Testis (tissue), 2 donors: ENCODE data around the gene ERG28.

Source experiments
- CTCF ChIP-seq, 3 experiments: fragments of 450-650 bp in 2 of 3; fragments of 200-600 bp in 1 of 3; sonication (generic) in 1 of 3; IDR thresholded peaks; one replicate each; pipeline ENCODE4 v1.5.1; 2016 to 2019; ENCODE audit warnings: antibody characterized with exemption in 3 of 3, mild to moderate bottlenecking in 2 of 3, moderate library complexity in 1 of 3
- POLR2A ChIP-seq: fragments of 450-650 bp; IDR thresholded peaks from one replicate; pipeline ENCODE4 v1.6.1; 2017; ENCODE audit warnings: antibody characterized with exemption, mild to moderate bottlenecking, moderate library complexity

- no peak for TF ChIP-seq CTCF (IDR thresholded peaks at IDR 0.05)
- no peak for TF ChIP-seq POLR2A
Measured at GRCh38 chr14:75607044-75607443, 53.6 kb downstream of the ERG28 start.
